Measurements from ENCODE around the gene COG3. TPM values are rescaled to one million over a fixed set of nuclear protein-coding genes. Genes with fewer than 3 reads are reported as not detected.

COG3 gene
- total and polyA plus RNA-seq, 2 of the 13 experiments (the other 11 are each of a cell fraction or from before 2014, with no cell fraction given) = 37.8 to 47.5 TPM

- no peak for TF ChIP-seq ZHX1 (CRISPR knock-in tag; IDR thresholded peaks at IDR 0.05; ENCODE audit: low read depth)
Measured at GRCh38 chr13:45482571-45483173, 17.9 kb downstream of the COG3 start (continued).

- peaks cover 8 to 48% of the 10 kb centered on the region in 2 experiments for H3K36me3 ChIP-seq (replicated peaks in 1 of 2; ENCODE audit: control insufficient read depth in 1 of 2, insufficient read depth in 2 of 2, low read length in 2 of 2)
- POLR2A ChIA-PET = no interaction called here
Measured at GRCh38 chr13:45487604-45488003, 22.9 kb downstream of the COG3 start.

More at GRCh38 chr13:45487604-45488003, 22.9 kb downstream of the COG3 start:
- Histone ChIP-seq H4K20me1 (ENCODE audit: insufficient read depth, low read length) (no peaks in the 10 kb centered on the region), H3K27ac (ENCODE audit: extremely low read length, insufficient read depth, low read length) (no peak overlapping the region), H3K27me3 (ENCODE audit: control insufficient read depth in 1 of 2, insufficient read depth in 2 of 2, low read length in 2 of 2) (no peaks in the 10 kb centered on the region; a peak in 1 of 5 replicates), H3K4me3 (replicated peaks in 1 of 3; ENCODE audit: insufficient read depth in 1 of 3, low read depth in 2 of 3, low read length in 3 of 3) (no peak overlapping the region), H3K9me3 (ENCODE audit: low read length) (no peaks in the 10 kb centered on the region), H2AFZ (ENCODE audit: low read length) (no peak overlapping the region), H3K4me2 (ENCODE audit: low read depth, low read length) (no peak overlapping the region), H3K4me1 (ENCODE audit: insufficient read depth, low read length) (no peaks in the 10 kb centered on the region), H3K79me2 (ENCODE audit: insufficient read depth, low read length) (no peaks in the 10 kb centered on the region), H3K9ac (ENCODE audit: insufficient read depth, low read depth, low read length) (no peak overlapping the region)
- CTCF ChIA-PET (ENCODE audit: low intra/inter-chr PET ratio, low total read pairs) = no interaction called here
- FAIRE-seq = no peak
- 94% methylated on average over 1 of the region's 1 CpG for WGBS (ENCODE audit: low lambda C conversion rate)
- TF ChIP-seq ZBTB10 (CRISPR knock-in tag; IDR thresholded peaks at IDR 0.05; ENCODE audit: borderline replicate concordance) (no peak), TOPORS (CRISPR knock-in tag; IDR thresholded peaks at IDR 0.05) (no peak), CREB1 (IDR thresholded peaks at IDR 0.05) (no peak), CREB1 (CRISPR knock-in tag; IDR thresholded peaks at IDR 0.05) (no peak)
- in situ Hi-C loops (cut with HindIII; ENCODE audit: extremely low pct_ligation_motif_present, low pct_unique_long_range_greater_than_20kb) = no loop called here
- BruUV-seq (replicated peaks) = TSS peak; percentile 16
- DNase-seq (ENCODE audit: low spot score) = no peak
- ATAC-seq = no peak
- intact Hi-C loops (cut with micrococcal nuclease; ENCODE audit: unreplicated experiment) = no loop called here
